HEK293T (cell line): Measurements from ENCODE around the gene CST3.
"Not testable (repeated sequence)": the region's sequence is repeated elsewhere in the genome, so short reads cannot be mapped to it uniquely, and the experiment has no call there.

Source experiments
- CTCF ChIA-PET: fragments of 350-600 bp; formaldehyde crosslinking; extraction: SDS; loops from one replicate; lab custom pipeline; 2021; ENCODE audit warnings: antibody characterized with exemption, inconsistent platforms; lab: Yijun Ruan, JAX
- POLR2A ChIA-PET: fragments of 350-600 bp; formaldehyde crosslinking; extraction: SDS; loops from one replicate; lab custom pipeline; 2020; ENCODE audit warnings: antibody characterized with exemption, inconsistent platforms; lab: Yijun Ruan, JAX
- DNase-seq: peaks from one replicate; pipeline ENCODE4 v3.0.0; 2012; ENCODE audit warnings: mixed read lengths; ENCODE audit errors: extremely low spot score
- ARNT ChIP-seq: fragments of 450-650 bp; IDR thresholded peaks from 2 replicates; pipeline ENCODE4 v1.6.1; 2017; ENCODE audit warnings: mild to moderate bottlenecking
- BHLHE40 ChIP-seq: fragments of 450-650 bp; IDR thresholded peaks from 2 replicates; pipeline ENCODE4 v1.6.1; 2016; ENCODE audit warnings: mild to moderate bottlenecking, moderate library complexity, borderline replicate concordance
- CTBP1 ChIP-seq: fragments of 450-650 bp; IDR thresholded peaks from 2 replicates; pipeline ENCODE4 v1.6.1; 2016; ENCODE audit warnings: borderline replicate concordance
- ELF4 ChIP-seq: fragments of 450-650 bp; IDR thresholded peaks from 2 replicates; pipeline ENCODE4 v1.6.1; 2017; ENCODE audit warnings: antibody characterized with exemption
- FOXA1 ChIP-seq: fragments of 450-650 bp; IDR thresholded peaks from 2 replicates; pipeline ENCODE4 v1.6.1; 2016; ENCODE audit warnings: mild to moderate bottlenecking
- FOXK2 ChIP-seq: fragments of 450-650 bp; IDR thresholded peaks from 2 replicates; pipeline ENCODE4 v1.6.1; 2016; ENCODE audit warnings: mild to moderate bottlenecking
- FOXM1 ChIP-seq: fragments of 450-650 bp; IDR thresholded peaks from 2 replicates; pipeline ENCODE4 v1.6.1; 2017; ENCODE audit warnings: mild to moderate bottlenecking, borderline replicate concordance
- HDGF ChIP-seq: fragments of 450-650 bp; IDR thresholded peaks from 2 replicates; pipeline ENCODE4 v1.6.1; 2017; ENCODE audit warnings: antibody characterized with exemption, borderline replicate concordance
- L3MBTL2 ChIP-seq: fragments of 450-650 bp; conservative IDR thresholded peaks from 2 replicates; pipeline ENCODE4 v1.6.1; 2016; ENCODE audit warnings: mild to moderate bottlenecking
- LEF1 ChIP-seq: fragments of 450-650 bp; IDR thresholded peaks from 2 replicates; pipeline ENCODE4 v1.6.1; 2017; ENCODE audit warnings: mild to moderate bottlenecking, borderline replicate concordance
- NFRKB ChIP-seq: fragments of 450-650 bp; IDR thresholded peaks from 2 replicates; pipeline ENCODE4 v1.6.1; 2016; ENCODE audit warnings: mild to moderate bottlenecking, moderate library complexity
- SP1 ChIP-seq: fragments of 450-650 bp; IDR thresholded peaks from 2 replicates; pipeline ENCODE4 v1.6.1; 2017
- SUZ12 ChIP-seq: fragments of 450-650 bp; IDR thresholded peaks from 2 replicates; pipeline ENCODE4 v1.6.1; 2016; ENCODE audit warnings: mild to moderate bottlenecking
- TARDBP ChIP-seq: fragments of 450-650 bp; IDR thresholded peaks from 2 replicates; pipeline ENCODE4 v1.6.1; 2016
- ZNF384 ChIP-seq: fragments of 450-650 bp; IDR thresholded peaks from 2 replicates; pipeline ENCODE4 v1.6.1; 2016
- TF ChIP-seq, protein P1 (sequence below): fragments of 450-650 bp; IDR thresholded peaks from 2 replicates; pipeline ENCODE4 v1.6.1; 2016

Gene CST3

DNA sequence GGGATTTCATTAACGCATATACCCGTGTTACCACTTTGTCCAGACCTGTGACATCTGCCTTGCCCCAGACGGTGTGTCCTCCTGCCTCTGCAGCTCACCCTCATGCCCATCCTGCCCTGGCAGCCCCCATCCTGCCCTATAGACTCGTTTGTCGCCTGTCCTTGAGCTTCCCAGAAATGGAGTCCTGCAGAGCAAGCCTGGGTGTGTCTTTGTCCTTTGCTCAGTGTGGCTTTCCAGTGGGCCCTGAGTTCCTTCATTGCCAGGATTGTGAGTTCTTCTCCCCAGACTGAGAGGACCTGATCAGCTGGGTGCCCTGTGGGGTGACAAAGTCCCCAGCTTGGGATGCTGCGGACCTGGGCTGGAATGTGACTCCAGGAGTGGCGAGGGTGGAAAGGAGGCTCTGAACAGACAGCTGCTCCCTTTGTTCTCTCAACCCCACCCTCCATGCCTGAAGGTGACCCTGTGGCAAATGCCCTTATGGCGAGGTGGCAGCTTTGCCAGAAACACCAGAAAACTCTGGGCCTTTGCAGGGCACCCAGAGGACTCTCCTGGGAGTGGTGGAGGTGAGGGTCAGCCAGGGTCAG, 2.4 kb upstream of the CST3 start:
- CTCF ChIA-PET = no interaction called here
- TF ChIP-seq SP1 (no peak), TARDBP (no peak), CTBP1 (no peak)
- POLR2A ChIA-PET = no interaction called here
- no peak for DNase-seq

DNA sequence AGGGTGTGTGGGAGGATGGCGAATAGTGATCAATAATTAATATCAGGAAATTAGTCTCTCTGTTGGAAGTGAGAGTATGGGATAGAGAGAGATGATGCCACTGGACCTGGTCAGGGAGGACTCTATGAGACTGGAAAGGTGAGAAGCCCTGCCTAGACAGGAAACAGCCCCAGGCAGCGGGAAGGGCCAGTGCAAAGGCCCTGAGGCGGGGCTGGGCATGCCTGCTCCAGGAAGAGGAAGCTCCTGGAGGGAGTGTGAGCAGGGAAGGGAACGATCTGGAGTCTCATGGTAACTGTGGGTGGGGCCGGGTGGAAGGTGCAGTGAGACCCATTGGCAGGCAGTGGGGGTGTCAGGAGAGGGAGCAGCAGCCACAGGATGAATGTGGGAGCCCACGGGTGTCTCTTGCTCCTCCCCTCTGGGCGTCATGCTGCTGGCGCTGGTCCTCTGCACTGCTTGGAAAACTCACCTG, 1.8 kb upstream of the CST3 start:
- no peak for DNase-seq
- ChIA-PET CTCF (no interaction called here), POLR2A (no interaction called here)
- no peak for TF ChIP-seq ELF4
- no peak for TF ChIP-seq CTBP1
- no peak for TF ChIP-seq SP1
- TF ChIP-seq FOXK2 = no peak
- TF ChIP-seq SUZ12 = no peak
- TF ChIP-seq ARNT = no peak
- TF ChIP-seq FOXA1 = no peak
- TF ChIP-seq, protein P1, sequence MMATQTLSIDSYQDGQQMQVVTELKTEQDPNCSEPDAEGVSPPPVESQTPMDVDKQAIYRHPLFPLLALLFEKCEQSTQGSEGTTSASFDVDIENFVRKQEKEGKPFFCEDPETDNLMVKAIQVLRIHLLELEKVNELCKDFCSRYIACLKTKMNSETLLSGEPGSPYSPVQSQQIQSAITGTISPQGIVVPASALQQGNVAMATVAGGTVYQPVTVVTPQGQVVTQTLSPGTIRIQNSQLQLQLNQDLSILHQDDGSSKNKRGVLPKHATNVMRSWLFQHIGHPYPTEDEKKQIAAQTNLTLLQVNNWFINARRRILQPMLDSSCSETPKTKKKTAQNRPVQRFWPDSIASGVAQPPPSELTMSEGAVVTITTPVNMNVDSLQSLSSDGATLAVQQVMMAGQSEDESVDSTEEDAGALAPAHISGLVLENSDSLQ = no peak
- no peak for TF ChIP-seq NFRKB

DNA sequence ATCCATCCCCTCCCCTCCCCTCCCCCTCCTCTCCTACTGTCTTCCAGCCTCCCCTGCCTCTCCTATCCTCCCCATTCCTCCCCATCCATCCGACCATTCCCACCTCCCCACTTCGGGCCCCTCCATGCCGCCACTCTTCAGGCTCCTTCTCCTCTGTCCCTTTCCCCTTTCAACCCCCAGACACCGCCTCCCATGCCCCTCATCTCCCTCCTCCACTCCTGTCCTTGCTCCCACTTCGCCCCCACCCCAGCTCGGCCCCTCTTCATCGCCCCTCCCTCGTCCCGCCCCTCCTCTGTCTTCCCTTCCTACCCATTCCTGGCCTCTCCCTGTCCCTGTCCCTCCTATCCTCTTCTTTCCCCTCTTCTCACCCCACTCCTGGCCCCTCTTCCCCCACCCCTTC, 554 bp upstream of the CST3 start:
- DNase-seq = no peak
- ChIA-PET POLR2A (interaction anchor here (0.8 to 2.2 kb wide), 3 partner anchors 16 to 30 kb away, joined by 3 to 8 read pairs (median 4); no protein-coding TSS in a partner anchor), CTCF (no interaction called here)
- TF ChIP-seq HDGF (no peak), SUZ12 (no peak), FOXM1 (no peak), NFRKB (no peak), BHLHE40 (no peak), ZNF384 (no peak), SP1 (no peak), CTBP1 (no peak), L3MBTL2 (no peak), TARDBP (no peak), ELF4 (no peak), LEF1 (no peak), ARNT (no peak), FOXA1 (no peak), FOXK2 (no peak)
- TF ChIP-seq, protein P1 = no peak

DNA sequence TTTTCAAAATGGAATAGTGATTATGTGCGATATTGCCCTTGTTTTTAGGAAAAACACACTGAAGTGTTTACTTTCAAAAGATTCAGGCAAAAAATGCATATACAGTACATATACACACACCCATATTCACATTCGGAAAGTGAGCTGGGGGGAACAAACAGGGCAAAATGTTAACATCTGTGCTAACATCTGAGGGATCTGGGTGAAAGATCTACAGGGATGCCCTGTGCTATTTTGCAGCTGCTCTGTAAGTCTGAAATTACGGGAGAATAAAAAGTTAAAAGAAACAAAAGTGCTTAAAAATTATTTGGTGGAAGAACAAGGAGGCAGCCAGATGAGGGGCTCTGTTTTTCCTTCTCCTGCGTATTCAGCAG, 860 bp downstream of the CST3 start:
- DNase-seq = no peak
- TF ChIP-seq BHLHE40 (no peak), CTBP1 (no peak), ELF4 (no peak), SP1 (no peak), ZNF384 (no peak), FOXA1 (no peak), FOXM1 (no peak), FOXK2 (no peak), TARDBP (no peak), L3MBTL2 (no peak), HDGF (no peak), SUZ12 (no peak), LEF1 (no peak), ARNT (no peak), NFRKB (no peak)
- TF ChIP-seq, protein P1 = no peak
- POLR2A ChIA-PET = interaction anchor here (1.2 to 2.2 kb wide), 2 partner anchors 23 to 215 kb away, joined by 4 to 8 read pairs; partner anchors contain the start of gene NAPB
- CTCF ChIA-PET = no interaction called here

DNA sequence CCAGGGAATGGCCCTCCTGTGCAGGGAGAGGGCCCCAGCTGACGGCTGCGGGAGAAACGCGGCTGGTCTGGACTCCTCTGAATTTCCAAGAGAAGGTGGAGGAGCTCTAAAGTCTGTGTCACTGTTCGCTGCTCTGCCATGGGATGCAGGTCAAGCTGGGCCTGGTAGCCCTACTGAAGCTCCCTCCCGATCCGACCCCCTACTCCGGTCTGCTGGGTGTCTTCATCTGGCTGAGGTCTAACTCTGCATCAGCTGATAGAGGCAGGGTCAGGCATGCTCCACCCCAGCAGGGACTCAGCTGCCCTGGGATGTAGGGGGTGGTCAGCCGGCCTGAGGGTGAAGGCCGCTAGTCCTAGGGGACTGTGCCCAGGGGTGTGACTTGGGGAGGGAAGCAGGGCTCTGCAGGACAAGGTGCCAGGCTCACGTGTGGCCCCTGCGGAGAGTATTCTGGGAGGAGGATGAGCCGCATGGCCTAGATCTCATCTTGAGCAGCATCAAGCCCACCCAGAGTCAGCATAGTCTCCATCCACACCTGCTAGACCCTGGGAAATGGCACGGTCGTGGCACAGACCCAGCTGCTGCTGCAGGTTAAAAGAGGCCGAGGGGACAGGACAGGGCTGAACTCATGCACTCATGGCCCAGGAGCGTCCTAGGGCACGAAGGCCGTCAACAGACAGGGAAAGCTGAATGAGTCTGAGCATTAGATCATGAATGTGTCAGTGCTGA, 1.4 kb downstream of the CST3 start:
- no peak for DNase-seq
- CTCF ChIA-PET = no interaction called here
- TF ChIP-seq FOXA1 = no peak
- no peak for TF ChIP-seq L3MBTL2
- no peak for TF ChIP-seq NFRKB
- no peak for TF ChIP-seq SP1
- TF ChIP-seq HDGF = no peak
- TF ChIP-seq TARDBP = no peak
- POLR2A ChIA-PET = interaction anchor here (1.2 to 2.2 kb wide), 2 partner anchors 24 to 215 kb away, joined by 4 to 8 read pairs; partner anchors contain the start of gene NAPB

DNA sequence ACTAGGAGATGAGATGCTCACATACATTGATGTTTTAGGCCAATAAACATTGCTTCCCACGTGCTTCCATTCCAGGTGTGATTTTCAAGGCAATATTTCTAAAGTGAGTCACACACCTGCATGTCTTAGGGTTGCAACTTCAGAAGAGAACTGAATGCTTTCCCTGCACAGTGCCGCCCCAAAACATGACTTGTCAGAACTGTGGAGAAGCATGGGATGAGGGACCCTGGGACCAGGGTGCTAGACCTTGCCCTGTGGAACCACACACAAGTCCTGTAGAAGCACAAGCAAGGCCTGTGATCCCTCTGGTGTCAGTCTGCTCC, 2.0 kb downstream of the CST3 start:
- POLR2A ChIA-PET, CTCF ChIA-PET, DNase-seq: not testable (repeated sequence)
